Lower lobe of right lung (tissue), 2 donors: Measurements from ENCODE around the gene SAP30L. TPM values are rescaled to one million over a fixed set of nuclear protein-coding genes. Genes with fewer than 3 reads are reported as not detected.
A peak's percentile ranks its signal among the peaks of the same experiment; 100 is the strongest.

Experiments
- ATAC-seq, 2 donors: fragments of 200-7000 bp; cut with Tn5 transposase; one replicate each; pipeline ENCODE4 v1.9.1; 2020 to 2022; ENCODE audit warnings: mild to moderate bottlenecking in 2 of 2, moderate library complexity in 2 of 2
- DNase-seq: peaks from one replicate; pipeline ENCODE4 v3.0.0-alpha.2; 2020
- H3K27ac ChIP-seq: fragments of 200-600 bp; one replicate; pipeline ENCODE4 v1.8.0; 2022
- H3K27me3 ChIP-seq: fragments of 200-600 bp; one replicate; pipeline ENCODE4 v1.8.0; 2022; ENCODE audit warnings: low read depth
- H3K36me3 ChIP-seq: fragments of 200-600 bp; one replicate; pipeline ENCODE4 v1.8.0; 2022; ENCODE audit warnings: mild to moderate bottlenecking
- H3K4me1 ChIP-seq: fragments of 200-600 bp; one replicate; pipeline ENCODE4 v1.8.0; 2022
- H3K4me3 ChIP-seq: fragments of 200-600 bp; one replicate; pipeline ENCODE4 v1.8.0; 2022; ENCODE audit warnings: mild to moderate bottlenecking
- H3K9me3 ChIP-seq: fragments of 200-600 bp; one replicate; pipeline ENCODE4 v1.8.0; 2022
- CTCF ChIP-seq: fragments of 200-600 bp; IDR thresholded peaks from one replicate; pipeline ENCODE4 v1.8.0; 2022; ENCODE audit warnings: antibody characterized with exemption, mild to moderate bottlenecking
- intact Hi-C: fragments of 100-400 bp; cut with DNase I; formaldehyde crosslinking; loops from one replicate; pipeline ENCODE4 v1.11.0; 2022
- total RNA-seq: library from RNA; stranded (reverse); fragmentation: NEBNext Ultra II Directional; extraction: Animal tissue kit (Norgen Biotek cat#: 25700); gene quantifications from one replicate; pipeline ENCODE4 v1.2.1, GENCODE V29; 2021
- donor health status: DM: no; HTN: yes; CAD: no; lungs with severe emphysema.

The SAP30L gene
- total RNA-seq, 1 donor from 2014 or later, result 43.2 TPM

- Histone ChIP-seq H3K27ac (no peak overlapping the region), H3K4me3 (no peak overlapping the region), H3K27me3 (peaks cover 100% of the 10 kb centered on the region), H3K9me3 (no peaks in the 10 kb centered on the region), H3K36me3 (no peaks in the 10 kb centered on the region), H3K4me1 (peaks cover 70% of the 10 kb centered on the region)
- no peak for TF ChIP-seq CTCF
- intact Hi-C loops, result no loop called here
- DNase-seq (no peak), ATAC-seq (no peak)
These were observed 28.9 kb downstream of the SAP30L start for GRCh38 chr5:154474396-154475334.

- DNase-seq (no peak), ATAC-seq (no peak)
- Histone ChIP-seq H3K27ac (no peak overlapping the region), H3K36me3 (no peaks in the 10 kb centered on the region), H3K9me3 (no peaks in the 10 kb centered on the region), H3K4me3 (no peak overlapping the region), H3K27me3 (peaks cover 100% of the 10 kb centered on the region), H3K4me1 (peaks cover 73% of the 10 kb centered on the region)
- TF ChIP-seq CTCF, result no peak
- intact Hi-C loops, result no loop called here
These were observed 30.0 kb downstream of the SAP30L start for GRCh38 chr5:154475591-154476353.

- no peak for ATAC-seq
- peaks cover 73% of the 10 kb centered on the region for H3K4me1 ChIP-seq
- intact Hi-C loops, result no loop called here
- H3K36me3 ChIP-seq, result no peaks in the 10 kb centered on the region
- TF ChIP-seq CTCF, result no peak
- H3K27ac ChIP-seq, result no peak overlapping the region
- DNase-seq, result no peak
- H3K9me3 ChIP-seq, result no peaks in the 10 kb centered on the region
- no peak overlapping the region for H3K4me3 ChIP-seq
- H3K27me3 ChIP-seq, result peaks cover 100% of the 10 kb centered on the region
These were observed 30.8 kb downstream of the SAP30L start for GRCh38 chr5:154476354-154477205.

- intact Hi-C loops, result no loop called here
- H3K4me1 ChIP-seq, result peaks cover 76% of the 10 kb centered on the region
- no peak for TF ChIP-seq CTCF
- DNase-seq (no peak), ATAC-seq (peak; percentile 16 to 57)
- peaks cover 100% of the 10 kb centered on the region for H3K27me3 ChIP-seq
- peak overlapping the region; percentile 38 for H3K4me3 ChIP-seq
- H3K9me3 ChIP-seq, result no peaks in the 10 kb centered on the region
- no peaks in the 10 kb centered on the region for H3K36me3 ChIP-seq
- no peak overlapping the region for H3K27ac ChIP-seq
These were observed 31.8 kb downstream of the SAP30L start for GRCh38 chr5:154477382-154478223.
